ENCODE data around the gene CTNNA3.

The CTNNA3 gene

DNA sequence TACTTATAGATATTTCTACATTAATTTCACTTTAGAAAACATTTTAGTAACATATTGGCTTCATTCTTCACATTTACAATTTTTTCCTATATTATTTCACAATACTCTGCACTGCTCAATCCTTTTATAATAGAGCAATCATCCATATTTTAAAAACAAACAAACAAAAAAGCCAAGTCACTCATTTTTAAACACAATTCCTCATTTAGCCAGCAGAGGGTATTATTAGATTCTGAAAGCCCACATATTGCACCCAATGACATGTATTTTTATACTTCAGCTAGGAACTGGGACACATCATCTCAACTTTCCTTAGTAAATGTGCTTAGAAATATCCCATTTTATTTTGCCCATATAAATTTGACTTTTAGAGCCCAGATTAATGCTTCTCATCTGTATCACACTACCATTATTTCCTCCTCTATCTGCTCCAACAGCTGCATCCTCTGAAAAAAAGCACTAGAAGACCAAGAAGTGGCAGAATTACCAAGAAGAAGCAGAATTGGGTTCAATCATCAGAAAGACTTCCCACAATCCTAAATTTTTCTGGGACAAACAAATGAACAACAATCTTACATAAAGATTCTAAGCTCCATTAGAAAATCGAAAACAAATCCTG is 29.5 kb downstream of the CTNNA3 start:
- DNase-seq (ENCODE audit: low spot score) = peak; percentile 44
- FAIRE-seq = peak; percentile 68

GRCh38 chr10:67665491-67665890 is 30.5 kb downstream of the CTNNA3 start:
- no peak for DNase-seq (ENCODE audit: low spot score)
- FAIRE-seq = no peak

DNA sequence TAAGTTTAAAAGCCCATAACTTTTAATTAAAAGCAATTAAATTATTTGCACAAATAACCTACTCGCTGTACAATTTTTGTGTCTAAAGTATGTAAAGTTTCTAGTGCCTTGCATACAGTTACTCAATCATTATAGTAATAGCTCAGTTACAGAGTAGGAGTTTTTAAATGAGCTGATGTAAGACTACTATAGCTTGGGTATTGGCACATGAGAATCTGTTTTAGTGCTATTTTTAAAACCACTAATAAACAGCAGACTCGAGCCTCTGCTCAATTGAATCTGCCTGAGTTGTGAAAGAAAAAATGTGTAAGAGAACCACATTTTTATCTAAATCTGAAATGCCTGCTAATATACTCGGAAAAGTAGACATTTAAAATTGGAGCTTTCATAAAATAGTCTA is 31.1 kb downstream of the CTNNA3 start:
- no peak for FAIRE-seq
- DNase-seq (ENCODE audit: low spot score) = no peak

- FAIRE-seq = no peak
Observed at GRCh38 chr10:67663449-67664087, 32.4 kb downstream of the CTNNA3 start.

GRCh38 chr10:67662415-67662814 is 33.6 kb downstream of the CTNNA3 start:
- FAIRE-seq (no peak), DNase-seq (ENCODE audit: low spot score) (no peak)

More at GRCh38 chr10:67663449-67664087, 32.4 kb downstream of the CTNNA3 start:
- DNase-seq (ENCODE audit: low spot score) = no peak

DNA sequence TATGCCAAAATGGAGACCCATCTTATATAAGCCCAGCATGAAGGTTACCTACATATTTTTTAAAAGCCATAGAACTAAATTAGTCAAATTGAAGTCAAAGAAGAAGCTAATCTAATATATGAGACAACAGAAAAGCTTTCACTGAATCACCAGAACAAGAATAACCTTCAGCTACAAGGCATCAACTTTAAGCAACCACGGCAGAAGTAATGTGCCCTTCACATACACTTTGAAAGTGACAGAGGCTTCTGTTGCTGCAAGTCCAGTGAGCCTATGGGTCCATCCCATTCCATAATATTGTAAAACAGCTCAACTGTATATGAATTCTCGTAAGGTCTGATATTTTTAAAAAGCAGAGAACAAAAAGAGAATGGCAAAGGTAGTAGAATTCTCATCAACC is 36.5 kb downstream of the CTNNA3 start:
- FAIRE-seq (no peak), DNase-seq (ENCODE audit: low spot score) (no peak)

DNA sequence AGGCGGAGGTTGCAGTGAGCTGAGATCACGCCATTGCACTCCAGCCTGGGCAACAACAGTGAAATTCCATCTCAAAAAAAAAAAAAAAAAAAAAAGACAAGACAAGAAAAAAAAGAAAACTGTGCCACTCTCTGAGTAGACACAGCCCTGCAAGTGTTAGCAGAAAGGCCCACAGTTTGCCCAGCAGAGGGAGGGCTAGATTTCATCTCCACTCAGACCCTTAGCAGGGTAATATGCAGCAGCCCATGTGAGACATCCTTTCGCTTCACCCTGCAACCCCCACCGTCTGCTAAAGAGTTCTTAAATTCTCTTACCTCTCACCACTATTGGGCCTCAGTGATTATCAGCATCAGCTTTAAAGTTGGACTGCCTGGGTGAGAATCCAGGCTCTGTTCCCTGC is 38.2 kb downstream of the CTNNA3 start:
- DNase-seq (ENCODE audit: low spot score) = no peak
- no peak for FAIRE-seq

GRCh38 chr10:67650558-67650957 is 45.4 kb downstream of the CTNNA3 start:
- FAIRE-seq (no peak), DNase-seq (ENCODE audit: low spot score) (no peak)

DNA sequence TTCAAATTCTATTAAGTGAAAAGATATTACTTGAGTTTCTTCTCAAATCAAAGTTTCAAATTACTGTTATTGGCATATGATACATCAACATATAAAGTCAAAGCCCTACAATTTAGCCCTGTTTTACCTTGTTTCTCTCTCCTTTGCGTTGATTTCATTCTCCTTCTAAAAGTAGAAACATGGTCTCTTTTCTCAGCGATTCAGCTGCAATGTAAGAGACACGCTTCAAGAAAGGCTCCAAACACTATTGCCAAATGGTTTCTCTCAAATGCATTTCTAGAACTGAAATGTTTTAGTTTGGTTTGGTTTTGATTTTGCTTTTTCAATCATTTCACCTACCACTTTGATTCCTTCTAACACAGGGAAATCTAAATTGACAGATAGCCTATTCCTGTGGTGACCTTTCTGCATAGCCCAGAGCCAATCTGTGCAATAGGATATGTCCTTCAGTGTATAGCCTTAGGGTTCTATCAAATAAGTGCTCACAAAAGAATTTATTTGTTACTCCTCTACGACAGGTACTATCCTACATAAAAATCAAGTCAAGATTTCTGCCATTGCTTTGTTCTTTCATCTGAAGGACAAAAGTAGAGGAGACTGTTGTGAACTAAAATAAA is 47.3 kb downstream of the CTNNA3 start:
- no peak for FAIRE-seq
- DNase-seq (ENCODE audit: low spot score) = no peak

- FAIRE-seq (no peak), DNase-seq (ENCODE audit: low spot score) (no peak)
Observed at GRCh38 chr10:67630904-67631303, 65.1 kb downstream of the CTNNA3 start.

- DNase-seq (ENCODE audit: low spot score) (no peak), FAIRE-seq (no peak)
Observed at GRCh38 chr10:67629461-67629971, 66.5 kb downstream of the CTNNA3 start.

- FAIRE-seq = no peak
Observed at GRCh38 chr10:67622984-67623383, 73.0 kb downstream of the CTNNA3 start.

DNA sequence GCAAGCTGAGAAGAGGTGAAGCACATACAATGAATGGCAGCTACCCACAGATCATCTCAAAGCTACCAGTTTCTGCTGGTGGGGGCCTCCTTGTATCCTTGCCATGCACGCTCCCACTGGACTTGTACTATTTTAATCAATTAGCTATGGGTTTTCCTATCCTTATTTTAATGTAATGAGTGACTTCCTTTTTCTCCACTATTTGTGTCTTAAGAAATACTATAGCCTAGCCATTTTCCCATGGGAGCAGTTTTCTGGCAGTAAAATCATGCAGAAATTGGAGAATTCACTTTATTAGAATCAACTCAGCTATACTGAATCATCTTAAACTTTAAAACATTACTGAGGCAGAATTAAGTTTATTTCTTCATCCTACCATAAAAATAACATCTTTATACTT is 73.5 kb downstream of the CTNNA3 start:
- no peak for DNase-seq (ENCODE audit: low spot score)
- FAIRE-seq = no peak

More at GRCh38 chr10:67622984-67623383, 73.0 kb downstream of the CTNNA3 start:
- no peak for DNase-seq (ENCODE audit: low spot score)

- no peak for DNase-seq (ENCODE audit: low spot score)
- no peak for FAIRE-seq
Observed at GRCh38 chr10:67621834-67622233, 74.2 kb downstream of the CTNNA3 start.

GRCh38 chr10:67618116-67618515 is 77.9 kb downstream of the CTNNA3 start:
- FAIRE-seq = no peak
- DNase-seq (ENCODE audit: low spot score) = peak; percentile 44

DNA sequence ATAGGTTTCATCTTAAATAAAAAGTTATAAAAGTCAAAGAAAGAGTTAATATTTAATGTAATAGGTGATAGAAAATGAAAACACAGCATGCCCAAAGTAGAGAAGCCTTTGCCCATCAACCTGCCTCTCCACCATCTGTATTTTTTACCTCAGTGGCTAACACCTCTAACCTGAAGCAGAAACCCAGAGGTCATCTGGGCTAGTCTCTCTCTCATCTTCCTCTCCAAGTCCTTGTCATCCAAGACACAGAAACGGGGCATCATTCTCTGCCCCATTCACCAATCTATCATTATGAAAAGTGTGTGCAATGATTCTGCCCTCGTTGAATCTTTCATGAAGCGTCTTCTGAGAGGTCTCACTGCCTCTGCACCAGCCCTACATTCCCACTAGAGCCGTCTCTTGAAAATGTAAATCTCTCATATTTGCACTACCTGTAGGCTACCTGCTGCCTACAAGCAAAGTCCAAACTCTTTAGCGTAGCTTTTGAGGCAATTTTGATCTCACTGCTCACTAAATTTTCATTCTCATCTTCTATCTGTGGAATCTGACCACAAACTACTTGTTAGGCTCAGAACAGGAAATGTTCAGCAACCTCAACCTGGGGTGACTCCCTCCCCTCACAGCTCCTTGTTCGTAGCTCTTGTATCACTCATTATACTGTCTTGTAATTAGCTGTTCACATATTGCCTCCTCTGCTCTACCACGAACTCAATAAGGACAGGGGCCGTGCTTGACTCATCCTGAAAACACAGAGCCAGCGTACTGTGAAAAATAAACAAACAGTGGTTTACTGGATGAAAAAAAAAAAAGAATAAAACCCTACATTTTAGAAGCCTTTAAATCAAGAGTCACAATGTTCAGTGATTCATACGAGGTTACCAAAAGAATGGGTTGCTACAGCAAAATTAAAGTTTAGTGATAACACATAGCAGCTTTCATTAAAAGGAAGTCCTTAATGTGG is 83.1 kb downstream of the CTNNA3 start:
- no peak for FAIRE-seq
- DNase-seq (ENCODE audit: low spot score) = peak; percentile 22

DNA sequence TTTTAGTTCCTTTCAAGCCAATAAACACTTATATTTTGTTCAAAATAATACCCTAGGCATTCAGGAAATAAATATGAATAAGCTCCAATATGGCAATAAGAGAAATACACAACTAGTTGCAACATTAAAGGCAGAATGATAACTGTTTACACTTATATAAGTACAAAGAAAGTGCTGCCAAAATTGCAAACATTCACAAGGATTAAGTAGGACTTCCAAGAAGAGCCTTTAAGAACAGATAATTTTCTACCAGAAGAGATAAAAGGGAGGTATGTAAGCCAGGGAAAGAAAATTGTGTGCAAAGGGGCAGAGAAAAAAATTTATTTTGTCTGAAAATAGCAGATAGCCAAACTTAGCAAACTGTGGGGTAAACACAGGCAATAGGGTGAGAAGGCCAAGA is 83.8 kb downstream of the CTNNA3 start:
- no peak for FAIRE-seq
- no peak for DNase-seq (ENCODE audit: low spot score)

DNA sequence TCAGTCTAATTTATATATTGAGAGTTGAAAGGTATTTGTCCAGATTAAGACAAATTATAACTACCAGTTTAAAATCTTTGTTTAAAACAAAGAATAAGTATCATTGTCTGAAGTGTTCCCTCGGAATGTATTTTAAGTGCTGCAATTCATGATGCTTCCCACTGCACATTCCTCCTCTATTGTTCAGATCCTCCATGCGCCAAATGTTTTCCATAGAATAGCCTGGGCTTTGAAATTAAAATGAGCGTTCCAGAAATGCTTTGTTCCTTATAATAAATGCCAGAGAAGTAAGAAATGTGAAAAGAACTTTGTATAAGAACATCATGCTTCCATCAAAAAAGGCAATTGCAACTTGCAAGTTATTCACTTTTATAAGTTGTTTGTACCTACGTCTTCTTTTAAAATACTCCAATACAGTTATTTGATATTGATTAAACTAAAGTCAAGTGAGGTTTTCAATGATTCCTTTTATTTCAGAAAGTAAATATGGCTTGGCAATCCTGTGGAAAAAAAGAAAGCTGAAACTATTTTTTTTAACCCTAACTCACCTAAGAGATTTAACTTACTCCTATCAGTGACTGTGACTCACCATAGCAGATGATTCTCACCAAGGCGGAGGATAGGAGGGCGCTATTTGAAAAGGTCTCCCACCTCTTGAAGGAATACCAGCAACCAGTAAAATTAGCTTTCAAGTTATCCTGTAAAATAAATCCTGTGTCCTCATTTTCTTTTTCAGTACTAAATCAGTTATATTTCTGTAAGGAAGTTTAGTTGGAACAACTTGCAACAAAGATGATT is 85.8 kb downstream of the CTNNA3 start:
- FAIRE-seq = no peak
- no peak for DNase-seq (ENCODE audit: low spot score)

DNA sequence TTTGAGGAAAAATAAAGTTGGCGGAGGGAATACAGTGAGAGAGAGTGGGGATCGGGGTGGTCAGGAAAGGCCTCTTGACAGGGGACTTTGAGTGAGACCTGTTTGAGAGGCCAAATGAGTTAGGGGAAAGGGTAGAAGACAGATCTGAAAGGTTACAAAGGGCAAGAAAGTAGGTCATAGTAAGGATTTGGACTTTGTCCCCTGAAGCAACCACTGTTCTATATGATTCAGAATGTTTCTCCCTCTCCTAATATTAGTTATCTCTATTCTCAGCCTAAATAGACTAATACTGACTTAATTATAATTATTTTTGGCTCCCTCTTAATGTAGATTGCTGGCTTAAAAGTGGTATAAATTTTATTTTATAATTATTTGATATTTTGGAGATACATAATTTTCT is 88.0 kb downstream of the CTNNA3 start:
- no peak for DNase-seq (ENCODE audit: low spot score)
- no peak for FAIRE-seq

GRCh38 chr10:67607472-67607871 is 88.5 kb downstream of the CTNNA3 start:
- FAIRE-seq = no peak
- peak; percentile 54 for DNase-seq (ENCODE audit: low spot score)

GRCh38 chr10:67606572-67606971 is 89.4 kb downstream of the CTNNA3 start:
- no peak for FAIRE-seq
- DNase-seq (ENCODE audit: low spot score) = peak; percentile 65
